Glutamatergic neuron (in vitro differentiated cells): ENCODE data around the gene CCNY. TPM values are rescaled to one million over a fixed set of nuclear protein-coding genes. Genes with fewer than 3 reads are reported as not detected.

Experiments used
- DNase-seq: peaks from one replicate; pipeline ENCODE4 v3.0.0; 2022
- H3K27ac Mint-ChIP-seq: one replicate; pipeline ENCODE4 v1.8.0; 2020; ENCODE audit warnings: mild to moderate bottlenecking, mixed read lengths, inconsistent platforms; ENCODE audit not compliant: unreplicated experiment
- H3K27me3 Mint-ChIP-seq: one replicate; pipeline ENCODE4 v1.8.0; 2020; ENCODE audit warnings: mild to moderate bottlenecking, moderate library complexity, mixed read lengths, inconsistent platforms; ENCODE audit not compliant: unreplicated experiment
- H3K36me3 Mint-ChIP-seq: one replicate; pipeline ENCODE4 v1.8.0; 2020; ENCODE audit warnings: mild to moderate bottlenecking, mixed read lengths, inconsistent platforms; ENCODE audit not compliant: unreplicated experiment
- H3K4me1 Mint-ChIP-seq: one replicate; pipeline ENCODE4 v1.8.0; 2020; ENCODE audit warnings: mild to moderate bottlenecking, low read depth, mixed read lengths, inconsistent platforms; ENCODE audit not compliant: unreplicated experiment
- H3K4me3 Mint-ChIP-seq: one replicate; pipeline ENCODE4 v1.8.0; 2020; ENCODE audit warnings: mild to moderate bottlenecking, mixed read lengths, inconsistent platforms; ENCODE audit not compliant: unreplicated experiment
- H3K9me3 Mint-ChIP-seq: one replicate; pipeline ENCODE4 v1.8.0; 2020; ENCODE audit warnings: mild to moderate bottlenecking, moderate library complexity, mixed read lengths, inconsistent platforms; ENCODE audit not compliant: unreplicated experiment
- CTCF ChIP-seq: fragments of 200-600 bp; sonication (generic); IDR thresholded peaks from one replicate; pipeline ENCODE4 v1.5.0; 2021; ENCODE audit not compliant: partially characterized antibody, unreplicated experiment
- total RNA-seq: library from RNA; stranded (reverse); fragmentation: NEBNext Ultra II Directional; extraction: Animal tissue kit (Norgen Biotek cat#: 25700); gene quantifications from one replicate; pipeline ENCODE4 v1.2.1, GENCODE V29; 2021; ENCODE audit not compliant: unreplicated experiment

CCNY gene
- total RNA-seq, 1 donor from 2014 or later: 219 TPM

GRCh38 chr10:35391153-35391953 is 55.0 kb downstream of the CCNY start:
- peak overlapping the region; percentile 76 for H3K27ac Mint-ChIP-seq
- peaks cover 37% of the 10 kb centered on the region for H3K9me3 Mint-ChIP-seq
- H3K27me3 Mint-ChIP-seq: peaks cover 13% of the 10 kb centered on the region
- DNase-seq: no peak
- H3K4me3 Mint-ChIP-seq: no peak overlapping the region
- H3K4me1 Mint-ChIP-seq: peaks cover 62% of the 10 kb centered on the region
- no peak for TF ChIP-seq CTCF
- H3K36me3 Mint-ChIP-seq: peaks cover 18% of the 10 kb centered on the region

GRCh38 chr10:35391954-35392262 is 55.6 kb downstream of the CCNY start:
- Mint-ChIP-seq H3K27me3 (peaks cover 12% of the 10 kb centered on the region), H3K27ac (peak overlapping the region; percentile 76), H3K4me3 (no peak overlapping the region), H3K4me1 (peaks cover 62% of the 10 kb centered on the region), H3K9me3 (peaks cover 37% of the 10 kb centered on the region), H3K36me3 (peaks cover 18% of the 10 kb centered on the region)
- DNase-seq: no peak
- no peak for TF ChIP-seq CTCF

GRCh38 chr10:35392482-35393228 is 56.3 kb downstream of the CCNY start:
- peak overlapping the region; percentile 80 for H3K27ac Mint-ChIP-seq
- peak overlapping the region; percentile 73 for H3K4me3 Mint-ChIP-seq
- DNase-seq: no peak
- peaks cover 18% of the 10 kb centered on the region for H3K36me3 Mint-ChIP-seq
- peaks cover 44% of the 10 kb centered on the region for H3K9me3 Mint-ChIP-seq
- no peak for TF ChIP-seq CTCF
- H3K27me3 Mint-ChIP-seq: peaks cover 14% of the 10 kb centered on the region
- H3K4me1 Mint-ChIP-seq: peaks cover 61% of the 10 kb centered on the region

GRCh38 chr10:35394411-35394851 is 58.1 kb downstream of the CCNY start:
- H3K36me3 Mint-ChIP-seq: peaks cover 18% of the 10 kb centered on the region
- DNase-seq: no peak
- H3K4me3 Mint-ChIP-seq: peak overlapping the region; percentile 36
- H3K27ac Mint-ChIP-seq: peak overlapping the region; percentile 25
- TF ChIP-seq CTCF: no peak
- peaks cover 20% of the 10 kb centered on the region for H3K27me3 Mint-ChIP-seq
- H3K4me1 Mint-ChIP-seq: peaks cover 75% of the 10 kb centered on the region
- H3K9me3 Mint-ChIP-seq: peaks cover 42% of the 10 kb centered on the region

GRCh38 chr10:35394934-35395333 is 58.6 kb downstream of the CCNY start:
- Mint-ChIP-seq H3K27ac (peak overlapping the region; percentile 56), H3K4me1 (peaks cover 80% of the 10 kb centered on the region)

More at GRCh38 chr10:35394934-35395333, 58.6 kb downstream of the CCNY start:
- peaks cover 20% of the 10 kb centered on the region for H3K27me3 Mint-ChIP-seq
- no peak for DNase-seq
- H3K4me3 Mint-ChIP-seq: peak overlapping the region; percentile 61
- no peak for TF ChIP-seq CTCF
- peaks cover 14% of the 10 kb centered on the region for H3K36me3 Mint-ChIP-seq
- peaks cover 45% of the 10 kb centered on the region for H3K9me3 Mint-ChIP-seq
